GM12878 (cell line): ENCODE data around the gene TARM1.

Experiments used
- CREB1 ChIP-seq: IDR thresholded peaks from 2 replicates; pipeline ENCODE4 v1.6.1; 2012; ENCODE audit warnings: low read depth, mild to moderate bottlenecking, inconsistent platforms
- GABPA ChIP-seq: IDR thresholded peaks from 2 replicates; pipeline ENCODE4 v1.6.1; 2014; ENCODE audit warnings: antibody characterized with exemption, low read depth, mild to moderate bottlenecking, inconsistent platforms
- KDM1A ChIP-seq: fragments of 200-600 bp; sonication (generic); IDR thresholded peaks from 2 replicates; pipeline ENCODE4 v1.6.1; 2016; ENCODE audit warnings: borderline replicate concordance
- ZNF274 ChIP-seq: IDR thresholded peaks from one replicate; pipeline ENCODE4 v1.8.0; 2011; ENCODE audit not compliant: insufficient read length, insufficient read depth
- TF ChIP-seq, protein P1 (sequence below), 3 experiments: IDR thresholded peaks in 2 of 3; conservative IDR thresholded peaks in 1 of 3; 2 replicates each; pipeline ENCODE4 v1.5.1; 2011; ENCODE audit warnings: low read depth in 3 of 3, low read length in 3 of 3, mild to moderate bottlenecking in 3 of 3, control low read depth in 2 of 3, moderate library complexity in 2 of 3, inconsistent platforms in 1 of 3, mixed read lengths in 1 of 3; ENCODE audit not compliant: control insufficient read depth in 2 of 3, insufficient read depth in 1 of 3; ENCODE audit errors: extremely low read depth in 1 of 3
- TF ChIP-seq, protein P2 (sequence below): fragments of 450-650 bp; formaldehyde crosslinking; IDR thresholded peaks from 2 replicates; pipeline ENCODE4 v1.5.0; 2022; ENCODE audit warnings: mild to moderate bottlenecking, missing genetic modification characterization

DNA sequence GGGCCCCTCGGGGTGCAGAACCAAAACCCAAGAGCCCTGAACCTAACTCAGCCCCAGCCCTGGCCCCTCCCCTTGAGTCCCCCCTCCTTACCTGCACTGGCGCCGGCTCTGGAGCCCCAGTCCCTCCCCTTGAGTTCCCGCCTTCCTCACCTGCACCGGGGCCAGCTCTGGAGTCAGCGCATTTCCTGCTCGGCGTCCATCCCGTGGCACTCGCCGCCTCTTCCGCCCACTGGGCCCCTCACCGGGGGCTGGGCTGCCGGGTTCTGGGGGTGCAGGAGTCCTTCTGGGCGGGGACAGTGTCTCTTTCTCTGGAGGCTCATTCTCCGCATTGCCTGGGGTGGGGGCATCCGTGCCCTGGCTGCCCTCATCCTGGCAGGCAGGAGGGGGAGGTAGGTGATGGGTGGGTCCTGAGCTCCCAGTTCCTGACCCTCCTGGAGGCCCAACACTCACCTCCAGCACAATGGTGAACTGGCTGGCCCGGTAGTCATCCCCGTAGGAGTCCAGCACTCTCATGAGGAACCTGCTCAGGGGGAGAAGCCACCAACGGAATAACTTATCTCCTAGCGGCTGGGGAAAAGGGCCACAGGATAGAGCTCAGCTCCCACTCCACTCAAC, 26.8 kb upstream of the TARM1 start:
- TF ChIP-seq CREB1 = no peak
- TF ChIP-seq, protein P1, sequence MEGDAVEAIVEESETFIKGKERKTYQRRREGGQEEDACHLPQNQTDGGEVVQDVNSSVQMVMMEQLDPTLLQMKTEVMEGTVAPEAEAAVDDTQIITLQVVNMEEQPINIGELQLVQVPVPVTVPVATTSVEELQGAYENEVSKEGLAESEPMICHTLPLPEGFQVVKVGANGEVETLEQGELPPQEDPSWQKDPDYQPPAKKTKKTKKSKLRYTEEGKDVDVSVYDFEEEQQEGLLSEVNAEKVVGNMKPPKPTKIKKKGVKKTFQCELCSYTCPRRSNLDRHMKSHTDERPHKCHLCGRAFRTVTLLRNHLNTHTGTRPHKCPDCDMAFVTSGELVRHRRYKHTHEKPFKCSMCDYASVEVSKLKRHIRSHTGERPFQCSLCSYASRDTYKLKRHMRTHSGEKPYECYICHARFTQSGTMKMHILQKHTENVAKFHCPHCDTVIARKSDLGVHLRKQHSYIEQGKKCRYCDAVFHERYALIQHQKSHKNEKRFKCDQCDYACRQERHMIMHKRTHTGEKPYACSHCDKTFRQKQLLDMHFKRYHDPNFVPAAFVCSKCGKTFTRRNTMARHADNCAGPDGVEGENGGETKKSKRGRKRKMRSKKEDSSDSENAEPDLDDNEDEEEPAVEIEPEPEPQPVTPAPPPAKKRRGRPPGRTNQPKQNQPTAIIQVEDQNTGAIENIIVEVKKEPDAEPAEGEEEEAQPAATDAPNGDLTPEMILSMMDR (IDR thresholded peaks at IDR 0.05 in 2 of 3, conservative IDR thresholded peaks at IDR 0.05 in 1 of 3; ENCODE audit: control insufficient read depth in 2 of 3, extremely low read depth in 1 of 3, insufficient read depth in 1 of 3, low read depth in 3 of 3, low read length in 3 of 3) = no peak
- TF ChIP-seq KDM1A = no peak
- TF ChIP-seq GABPA = no peak
- TF ChIP-seq, protein P2, sequence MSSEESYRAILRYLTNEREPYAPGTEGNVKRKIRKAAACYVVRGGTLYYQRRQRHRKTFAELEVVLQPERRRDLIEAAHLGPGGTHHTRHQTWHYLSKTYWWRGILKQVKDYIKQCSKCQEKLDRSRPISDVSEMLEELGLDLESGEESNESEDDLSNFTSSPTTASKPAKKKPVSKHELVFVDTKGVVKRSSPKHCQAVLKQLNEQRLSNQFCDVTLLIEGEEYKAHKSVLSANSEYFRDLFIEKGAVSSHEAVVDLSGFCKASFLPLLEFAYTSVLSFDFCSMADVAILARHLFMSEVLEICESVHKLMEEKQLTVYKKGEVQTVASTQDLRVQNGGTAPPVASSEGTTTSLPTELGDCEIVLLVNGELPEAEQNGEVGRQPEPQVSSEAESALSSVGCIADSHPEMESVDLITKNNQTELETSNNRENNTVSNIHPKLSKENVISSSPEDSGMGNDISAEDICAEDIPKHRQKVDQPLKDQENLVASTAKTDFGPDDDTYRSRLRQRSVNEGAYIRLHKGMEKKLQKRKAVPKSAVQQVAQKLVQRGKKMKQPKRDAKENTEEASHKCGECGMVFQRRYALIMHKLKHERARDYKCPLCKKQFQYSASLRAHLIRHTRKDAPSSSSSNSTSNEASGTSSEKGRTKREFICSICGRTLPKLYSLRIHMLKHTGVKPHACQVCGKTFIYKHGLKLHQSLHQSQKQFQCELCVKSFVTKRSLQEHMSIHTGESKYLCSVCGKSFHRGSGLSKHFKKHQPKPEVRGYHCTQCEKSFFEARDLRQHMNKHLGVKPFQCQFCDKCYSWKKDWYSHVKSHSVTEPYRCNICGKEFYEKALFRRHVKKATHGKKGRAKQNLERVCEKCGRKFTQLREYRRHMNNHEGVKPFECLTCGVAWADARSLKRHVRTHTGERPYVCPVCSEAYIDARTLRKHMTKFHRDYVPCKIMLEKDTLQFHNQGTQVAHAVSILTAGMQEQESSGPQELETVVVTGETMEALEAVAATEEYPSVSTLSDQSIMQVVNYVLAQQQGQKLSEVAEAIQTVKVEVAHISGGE = no peak
- no peak for TF ChIP-seq ZNF274
